SK-N-MC (cell line): ENCODE results near the gene GTSF1L.

Source experiments
- EZH2 ChIP-seq: fragments of 200-600 bp; sonication (generic); IDR thresholded peaks from one replicate; pipeline ENCODE4 v1.6.1; 2017; ENCODE audit warnings: antibody characterized with exemption
- FOXP2 ChIP-seq: optimal IDR thresholded peaks from 2 replicates; pipeline ENCODE3; 2011; ENCODE audit warnings: mild to moderate bottlenecking, moderate library complexity; ENCODE audit not compliant: insufficient read depth; ENCODE audit errors: extremely low read length, control extremely low read depth
- POLR2AphosphoS5 ChIP-seq: IDR thresholded peaks from 2 replicates; pipeline ENCODE4 v1.6.1; 2012; ENCODE audit warnings: mild to moderate bottlenecking, low read depth, low read length, borderline replicate concordance

- TF ChIP-seq POLR2AphosphoS5 (no peak), EZH2 (no peak), FOXP2 (no peak)
These were observed 36.1 kb upstream of the GTSF1L start for GRCh38 chr20:43762911-43763310.
